A549 treated with Mapracorat at 1 μM for 4 hours (cell line): ENCODE results near the gene DUSP1. TPM values are rescaled to one million over a fixed set of nuclear protein-coding genes. Genes with fewer than 3 reads are reported as not detected.

Experiments used
- total RNA-seq: library from RNA; stranded (reverse); fragments of 200-300 nt; extraction: Qiagen RNA extraction; gene quantifications from 5 replicates; pipeline ENCODE4 v1.2.3, GENCODE V29; 2022

The DUSP1 gene, protein sequence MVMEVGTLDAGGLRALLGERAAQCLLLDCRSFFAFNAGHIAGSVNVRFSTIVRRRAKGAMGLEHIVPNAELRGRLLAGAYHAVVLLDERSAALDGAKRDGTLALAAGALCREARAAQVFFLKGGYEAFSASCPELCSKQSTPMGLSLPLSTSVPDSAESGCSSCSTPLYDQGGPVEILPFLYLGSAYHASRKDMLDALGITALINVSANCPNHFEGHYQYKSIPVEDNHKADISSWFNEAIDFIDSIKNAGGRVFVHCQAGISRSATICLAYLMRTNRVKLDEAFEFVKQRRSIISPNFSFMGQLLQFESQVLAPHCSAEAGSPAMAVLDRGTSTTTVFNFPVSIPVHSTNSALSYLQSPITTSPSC
- total RNA-seq, result 480 to 624 TPM (median 602 TPM) in 5 replicates

DNA sequence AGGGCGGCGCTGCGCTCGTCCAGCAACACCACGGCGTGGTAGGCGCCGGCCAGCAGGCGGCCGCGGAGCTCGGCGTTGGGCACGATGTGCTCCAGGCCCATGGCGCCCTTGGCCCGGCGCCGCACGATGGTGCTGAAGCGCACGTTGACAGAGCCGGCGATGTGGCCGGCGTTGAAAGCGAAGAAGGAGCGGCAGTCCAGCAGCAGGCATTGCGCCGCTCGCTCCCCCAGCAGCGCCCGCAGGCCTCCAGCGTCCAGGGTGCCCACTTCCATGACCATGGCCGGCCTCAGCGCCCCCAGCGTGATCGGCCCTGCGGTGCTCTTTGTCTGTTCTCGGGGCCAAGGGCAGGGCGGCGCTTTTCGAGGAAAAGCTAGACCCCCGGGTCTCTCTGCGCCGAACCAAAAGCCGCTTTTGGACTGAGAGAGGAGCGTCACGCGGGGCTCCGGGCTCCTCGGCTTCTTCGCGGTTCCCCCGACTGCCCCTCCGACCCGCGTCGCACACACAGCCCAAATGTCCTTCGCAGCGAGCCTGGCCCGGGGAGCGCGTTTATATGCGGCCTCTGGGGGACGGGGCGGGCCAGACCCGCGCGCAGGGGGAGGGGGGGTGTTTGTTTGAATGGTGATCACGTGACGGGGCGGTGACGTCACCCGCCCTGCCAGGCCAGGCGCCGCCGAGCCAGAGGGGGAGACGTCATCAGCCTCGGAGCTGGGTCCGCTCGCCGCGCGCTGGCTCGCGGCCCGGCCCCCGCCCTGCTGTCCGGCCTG, at the start of gene DUSP1:
Gene DUSP1 (minus strand): TSS at position 521 of the 764 bp plus-strand sequence. CDS start 243 bp downstream, at position 278.

Other genes with a start within 250 kb of the DUSP1 start
- 5.1 to 7.6 TPM (median 6.8 TPM) in 5 replicates for gene NEURL1B, start 129.9 kb downstream of the DUSP1 start, total RNA-seq
- gene ERGIC1, start 63.1 kb upstream of the DUSP1 start, total RNA-seq, result 296 to 347 TPM (median 328 TPM) in 5 replicates
- 124 to 130 TPM (median 125 TPM) in 5 replicates for gene RPL26L1, start 188.2 kb upstream of the DUSP1 start, total RNA-seq
- gene ATP6V0E1, start 212.6 kb upstream of the DUSP1 start, total RNA-seq, result 265 to 425 TPM (median 366 TPM) in 5 replicates